Vagina (tissue), 2 donors: ENCODE data around the gene OXNAD1.

Source experiments
- POLR2AphosphoS5 ChIP-seq, 2 donors: sonication (generic); formaldehyde crosslinking; IDR thresholded peaks; one replicate each; pipeline ENCODE4 v1.9.0; 2017; ENCODE audit warnings: antibody characterized with exemption in 2 of 2, mild to moderate bottlenecking in 2 of 2, low read depth in 1 of 2; ENCODE audit not compliant: insufficient read depth in 1 of 2
- TF ChIP-seq, protein P1 (sequence below), 3 experiments: fragments of 450-650 bp in 2 of 3; fragments of 200-600 bp in 1 of 3; sonication (generic) in 1 of 3; IDR thresholded peaks; one replicate each; pipeline ENCODE4 v1.5.1; 2017 to 2019; ENCODE audit warnings: antibody characterized with exemption in 3 of 3, mild to moderate bottlenecking in 2 of 3, moderate library complexity in 2 of 3

DNA sequence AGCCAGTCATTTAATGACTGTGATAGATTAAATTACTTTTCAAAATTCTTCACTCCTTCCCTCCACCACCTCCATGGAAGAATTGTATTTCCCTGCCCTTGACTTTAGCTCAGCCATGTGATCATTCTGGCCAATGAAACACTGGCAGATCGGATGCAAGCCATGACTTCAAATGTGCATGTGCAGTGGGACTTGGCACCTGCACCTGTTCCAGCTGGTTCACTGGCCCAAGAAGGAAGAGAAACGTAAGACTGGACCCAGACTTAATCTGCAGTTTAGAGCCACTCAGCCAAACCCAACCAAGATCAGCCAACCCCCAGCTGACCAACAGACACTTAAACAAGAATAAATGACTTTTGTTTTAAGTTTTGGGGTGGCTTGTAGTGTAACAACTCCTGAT is 12.0 kb upstream of the OXNAD1 start:
- TF ChIP-seq, protein P1, sequence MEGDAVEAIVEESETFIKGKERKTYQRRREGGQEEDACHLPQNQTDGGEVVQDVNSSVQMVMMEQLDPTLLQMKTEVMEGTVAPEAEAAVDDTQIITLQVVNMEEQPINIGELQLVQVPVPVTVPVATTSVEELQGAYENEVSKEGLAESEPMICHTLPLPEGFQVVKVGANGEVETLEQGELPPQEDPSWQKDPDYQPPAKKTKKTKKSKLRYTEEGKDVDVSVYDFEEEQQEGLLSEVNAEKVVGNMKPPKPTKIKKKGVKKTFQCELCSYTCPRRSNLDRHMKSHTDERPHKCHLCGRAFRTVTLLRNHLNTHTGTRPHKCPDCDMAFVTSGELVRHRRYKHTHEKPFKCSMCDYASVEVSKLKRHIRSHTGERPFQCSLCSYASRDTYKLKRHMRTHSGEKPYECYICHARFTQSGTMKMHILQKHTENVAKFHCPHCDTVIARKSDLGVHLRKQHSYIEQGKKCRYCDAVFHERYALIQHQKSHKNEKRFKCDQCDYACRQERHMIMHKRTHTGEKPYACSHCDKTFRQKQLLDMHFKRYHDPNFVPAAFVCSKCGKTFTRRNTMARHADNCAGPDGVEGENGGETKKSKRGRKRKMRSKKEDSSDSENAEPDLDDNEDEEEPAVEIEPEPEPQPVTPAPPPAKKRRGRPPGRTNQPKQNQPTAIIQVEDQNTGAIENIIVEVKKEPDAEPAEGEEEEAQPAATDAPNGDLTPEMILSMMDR (IDR thresholded peaks at IDR 0.05) = no peak
- TF ChIP-seq POLR2AphosphoS5 (IDR thresholded peaks at IDR 0.05; ENCODE audit: insufficient read depth in 1 of 2, low read depth in 1 of 2) = no peak
